ENCODE data around the gene ZIC5.
"Not testable (repeated sequence)": the region's sequence is repeated elsewhere in the genome, so short reads cannot be mapped to it uniquely, and the experiment has no call there.

Gene ZIC5

DNA sequence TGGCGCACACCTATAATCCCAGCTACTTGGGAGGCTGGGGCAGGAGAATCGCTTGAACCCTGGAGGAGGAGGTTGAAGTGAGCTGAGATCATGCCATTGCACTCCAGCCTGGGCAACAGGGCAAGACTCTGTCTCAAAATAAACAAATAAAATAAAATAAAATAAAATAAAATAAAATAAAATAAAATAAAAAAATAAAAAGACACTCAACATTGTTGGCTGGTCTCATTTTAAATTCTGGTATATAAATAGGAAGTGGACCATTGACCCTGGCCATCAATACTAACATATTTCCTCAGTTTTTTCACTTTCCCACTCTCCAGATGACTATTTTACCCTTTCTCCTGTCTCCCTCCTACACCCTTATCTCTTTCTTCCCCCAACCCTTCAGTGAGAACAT is 26.1 kb downstream of the ZIC5 start:
- H3K27ac ChIP-seq; DNase-seq (ENCODE audit: low read depth, low spot score): not testable (repeated sequence)

DNA sequence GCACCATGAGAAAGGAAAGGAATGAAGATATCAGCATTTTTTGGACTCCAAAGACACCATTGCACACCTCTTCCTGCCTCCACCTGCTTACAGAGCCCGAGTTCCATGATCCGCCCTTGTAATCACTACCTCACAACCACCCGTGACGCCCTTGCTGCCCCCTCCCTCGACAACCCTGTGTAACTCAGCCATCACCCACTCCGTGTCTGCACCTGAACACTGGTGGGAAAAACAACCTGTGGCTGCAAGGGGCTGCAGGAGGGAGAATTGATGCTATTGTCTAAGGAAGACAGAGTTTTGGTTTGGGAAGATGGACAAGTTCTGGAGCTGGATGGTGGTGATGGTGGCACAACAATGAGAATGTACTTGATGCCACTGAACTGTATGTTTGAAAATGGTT is 27.0 kb downstream of the ZIC5 start:
- DNase-seq (ENCODE audit: low read depth, low spot score) = no peak
- H3K27ac ChIP-seq = no peak overlapping the region

DNA sequence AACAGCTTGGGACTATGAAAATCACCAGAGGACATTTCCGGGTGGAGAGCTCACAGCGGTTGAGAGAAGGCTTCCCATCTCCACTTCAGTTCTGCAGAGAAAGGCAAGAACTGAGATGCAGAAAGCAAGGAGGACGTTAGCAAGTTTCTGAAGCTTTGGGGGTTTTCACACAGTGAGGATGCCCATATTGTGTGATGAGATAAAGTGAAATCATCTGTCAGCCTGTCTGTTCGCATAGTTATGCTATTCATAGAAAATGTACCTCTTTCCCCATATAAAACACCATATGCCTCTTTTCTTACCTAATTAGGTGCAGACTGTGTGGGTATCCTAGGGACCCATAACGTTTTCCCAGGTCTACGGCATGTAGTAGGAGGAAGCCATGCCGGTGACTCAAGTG is 27.5 kb downstream of the ZIC5 start:
- no peak for DNase-seq (ENCODE audit: low read depth, low spot score)
- no peak overlapping the region for H3K27ac ChIP-seq

- no peak overlapping the region for H3K27ac ChIP-seq
- no peak for DNase-seq (ENCODE audit: low read depth, low spot score)
These were observed 29.7 kb downstream of the ZIC5 start for GRCh38 chr13:99941911-99942310.

DNA sequence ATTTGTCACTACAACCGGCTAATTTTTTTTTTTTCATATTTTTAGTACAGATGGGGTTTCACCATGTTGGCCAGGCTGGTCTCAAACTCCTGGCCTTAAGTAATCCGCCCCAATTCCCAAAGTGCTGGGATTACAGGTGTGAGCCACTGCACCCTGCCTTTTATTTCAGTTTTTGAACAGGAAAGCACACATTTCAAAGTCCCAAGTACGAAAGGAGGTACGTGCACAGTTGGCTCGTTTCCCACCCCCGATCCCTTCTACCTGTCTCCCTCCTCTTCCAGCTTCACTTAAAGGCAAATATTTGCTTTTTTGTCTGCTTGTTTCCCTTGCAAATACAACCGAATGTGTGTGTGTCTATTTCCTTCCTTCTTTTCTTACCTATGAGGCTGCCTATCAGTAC is 30.5 kb downstream of the ZIC5 start:
- DNase-seq (ENCODE audit: low read depth, low spot score) = no peak
- no peak overlapping the region for H3K27ac ChIP-seq

DNA sequence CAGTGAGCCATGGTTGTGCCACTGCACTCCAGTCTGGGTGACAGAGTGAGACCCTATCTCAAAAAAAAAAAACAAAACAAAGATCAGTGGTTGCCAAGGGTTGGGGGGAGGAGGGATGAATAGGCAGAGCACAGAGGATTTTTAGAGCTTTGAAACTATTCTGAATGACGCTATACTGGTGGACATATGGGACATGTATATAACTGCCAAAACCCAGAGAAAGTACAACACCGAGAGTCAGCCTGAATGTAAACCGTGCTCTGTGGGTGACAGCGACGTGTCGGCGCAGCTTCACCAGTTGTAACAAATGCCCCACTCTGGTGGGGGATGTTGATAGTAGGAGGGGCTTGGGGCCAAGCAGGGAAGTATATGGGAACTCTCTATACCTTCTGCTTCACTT is 32.9 kb downstream of the ZIC5 start:
- no peak for DNase-seq (ENCODE audit: low read depth, low spot score)

GRCh38 chr13:99935772-99936171 is 35.8 kb downstream of the ZIC5 start:
- no peak overlapping the region for H3K27ac ChIP-seq
- no peak for DNase-seq (ENCODE audit: low read depth, low spot score)

More for the DNA sequence above, 32.9 kb downstream of the ZIC5 start:
- no peak overlapping the region for H3K27ac ChIP-seq

- DNase-seq (ENCODE audit: low read depth, low spot score) = no peak
- H3K27ac ChIP-seq = no peak overlapping the region
These were observed 38.7 kb downstream of the ZIC5 start for GRCh38 chr13:99932912-99933311.

DNA sequence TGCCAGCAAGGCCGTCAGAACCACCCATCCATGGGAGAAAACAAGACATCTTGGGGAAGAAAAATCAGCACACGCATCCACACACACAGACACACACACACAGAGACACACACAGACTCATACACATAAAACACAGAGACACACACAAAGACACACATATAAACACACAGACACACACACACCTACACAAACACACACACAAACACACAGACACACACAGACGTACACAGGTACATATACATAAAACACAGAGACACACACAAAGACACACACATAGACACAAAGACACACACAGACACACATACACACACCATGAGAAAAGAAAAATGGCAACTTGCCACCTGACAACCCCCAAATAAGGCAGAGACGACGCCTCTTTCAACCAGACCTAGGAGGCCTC is 40.6 kb downstream of the ZIC5 start:
- H3K27ac ChIP-seq = no peak overlapping the region
- DNase-seq (ENCODE audit: low read depth, low spot score) = no peak

DNA sequence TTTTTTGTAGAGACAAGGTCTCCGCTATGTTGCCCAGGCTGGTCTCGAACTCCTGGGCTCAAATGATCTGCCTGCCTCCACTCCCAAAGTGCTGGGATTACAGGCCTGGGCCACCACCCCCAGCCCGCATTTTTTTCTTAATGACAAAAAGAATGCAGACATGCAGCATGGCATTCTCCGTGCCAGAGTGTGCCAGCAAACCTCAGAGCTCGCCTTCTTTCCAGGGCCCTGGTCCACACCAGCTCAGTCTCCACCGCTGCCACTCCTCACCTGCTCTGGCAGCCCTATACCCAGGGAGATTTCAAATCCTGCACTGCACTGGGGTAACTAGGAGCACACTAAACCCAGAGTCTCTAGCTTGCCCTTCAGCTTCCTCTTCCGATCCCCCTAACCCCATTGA is 41.7 kb downstream of the ZIC5 start:
- DNase-seq (ENCODE audit: low read depth, low spot score) = no peak
- no peak overlapping the region for H3K27ac ChIP-seq

- H3K27ac ChIP-seq = no peak overlapping the region
- no peak for DNase-seq (ENCODE audit: low read depth, low spot score)
These were observed 45.4 kb downstream of the ZIC5 start for GRCh38 chr13:99926014-99926731.

DNA sequence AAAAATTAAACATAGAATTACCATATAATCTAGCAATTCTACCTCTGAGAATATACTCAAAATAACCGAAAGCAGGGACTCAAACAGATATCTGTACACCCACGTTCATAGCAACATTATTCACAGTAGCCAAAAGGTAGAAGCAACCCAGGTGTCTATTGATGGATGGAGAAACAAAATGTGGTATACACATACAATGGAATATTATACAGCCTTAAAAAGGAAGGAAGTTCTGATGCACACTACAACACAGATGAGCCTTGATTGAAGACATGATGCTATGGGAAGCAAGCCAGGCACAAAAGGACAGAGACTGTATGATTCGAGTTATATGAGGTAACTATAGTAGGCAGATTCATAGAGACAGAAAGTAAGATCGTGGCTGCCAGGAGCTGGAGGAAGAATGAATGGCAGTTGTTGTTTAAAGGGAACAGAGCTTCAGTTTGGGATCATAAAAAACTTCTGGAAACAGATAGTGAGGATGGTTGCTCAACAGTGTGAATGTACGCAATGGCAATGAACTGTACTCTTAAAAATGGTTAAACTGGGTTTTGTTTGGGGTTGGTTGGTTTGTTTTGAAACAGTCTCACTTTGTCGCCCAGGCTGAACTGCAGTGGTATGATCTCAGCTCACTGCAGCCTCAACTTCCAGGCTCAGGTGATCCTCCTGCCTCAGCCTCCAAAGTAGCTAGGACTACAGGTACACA is 47.5 kb downstream of the ZIC5 start:
- no peak overlapping the region for H3K27ac ChIP-seq

GRCh38 chr13:99922631-99923404 is 48.7 kb downstream of the ZIC5 start:
- H3K27ac ChIP-seq = no peak overlapping the region
- no peak for DNase-seq (ENCODE audit: low read depth, low spot score)

More for the DNA sequence above, 47.5 kb downstream of the ZIC5 start:
- DNase-seq (ENCODE audit: low read depth, low spot score) = no peak

DNA sequence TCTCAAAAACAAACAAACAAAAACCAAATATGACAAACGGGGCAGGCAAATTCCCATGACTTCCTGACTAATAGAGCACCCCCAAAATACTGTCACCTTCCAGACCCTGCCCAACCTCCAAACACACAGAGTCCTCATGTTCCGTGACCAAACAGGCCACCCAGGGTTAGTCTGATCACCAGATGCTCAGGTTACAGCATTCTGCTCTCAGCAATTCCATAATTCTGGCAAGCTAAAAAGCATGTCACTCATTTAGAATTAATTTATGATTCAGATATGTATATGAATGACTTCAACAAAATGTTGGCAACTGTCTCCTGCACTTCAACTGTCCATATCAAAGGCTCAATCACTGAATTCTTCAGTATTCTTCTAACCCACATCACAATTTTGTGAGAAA is 52.4 kb downstream of the ZIC5 start:
- DNase-seq (ENCODE audit: low read depth, low spot score) = no peak
- no peak overlapping the region for H3K27ac ChIP-seq

GRCh38 chr13:99916366-99917103 is 55.0 kb downstream of the ZIC5 start:
- no peak overlapping the region for H3K27ac ChIP-seq
- no peak for DNase-seq (ENCODE audit: low read depth, low spot score)

DNA sequence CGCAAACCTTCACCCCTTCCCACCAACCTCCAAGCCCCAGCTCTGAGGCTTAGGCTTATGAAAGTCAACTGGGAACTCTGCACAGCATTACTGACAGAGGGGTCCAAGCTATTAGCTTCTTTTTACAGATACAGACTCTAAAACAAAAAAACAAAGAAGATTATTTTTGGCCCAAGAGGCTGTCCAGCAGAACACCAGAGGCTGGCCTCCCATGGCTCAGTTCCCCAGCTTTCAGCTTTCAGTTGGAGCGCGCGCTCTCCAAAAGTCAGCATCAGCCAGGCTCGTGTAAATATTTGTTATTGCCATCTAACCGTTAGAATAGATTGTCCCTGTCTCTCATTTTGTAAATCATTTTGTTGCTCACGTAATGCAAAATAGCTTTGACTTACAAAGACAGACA is 58.4 kb downstream of the ZIC5 start:
- no peak overlapping the region for H3K27ac ChIP-seq
- DNase-seq (ENCODE audit: low read depth, low spot score) = no peak
